H1 (cell line): ENCODE measurements around the gene KMT2E. TPM values are rescaled to one million over a fixed set of nuclear protein-coding genes. Genes with fewer than 3 reads are reported as not detected.

ENCODE experiments used
- CBX8 ChIP-seq: fragments of 300-800, 300-1000 bp; sonication (generic); IDR thresholded peaks from 2 replicates; pipeline ENCODE4 v1.7.1; 2016; ENCODE audit warnings: low read depth, low read length, borderline replicate concordance
- PHF8 ChIP-seq: fragments of 200-600 bp; sonication (generic); conservative IDR thresholded peaks from 2 replicates; pipeline ENCODE4 v1.7.1; 2012; ENCODE audit warnings: low read depth, mild to moderate bottlenecking, inconsistent platforms, low read length, moderate library complexity
- RBBP5 ChIP-seq: IDR thresholded peaks from 2 replicates; pipeline ENCODE4 v1.7.1; 2012; ENCODE audit warnings: low read depth, mild to moderate bottlenecking, inconsistent platforms, low read length, moderate library complexity, borderline replicate concordance
- SIX5 ChIP-seq: IDR thresholded peaks from 2 replicates; pipeline ENCODE4 v1.6.1; 2011; ENCODE audit warnings: mild to moderate bottlenecking, low read depth, low read length
- polyA plus RNA-seq, 7 experiments: library from polyadenylated mRNA; depleted of rRNA in 3 of 7; stranded (reverse) in 5 of 7; unstranded in 2 of 7; fragments of >200 nt in 5 of 7; fragments of 200-250 nt in 2 of 7; gene quantifications; 1 replicate in 5 of 7; 2 replicates in 1 of 7; 4 replicates in 1 of 7; pipeline versions ENCODE4 v1.2.1 to v1.2.3, GENCODE V29; 2011 to 2013; ENCODE audit warnings: missing spikeins in 2 of 7, mixed read lengths in 2 of 7
- total RNA-seq: library from RNA; stranded (reverse); fragmentation: NEBNext Ultra II Directional; extraction: Animal tissue kit (Norgen Biotek cat#: 25700); gene quantifications from 2 replicates; pipeline ENCODE4 v1.2.1, GENCODE V29; 2021
- TF ChIP-seq, protein P1 (sequence below): IDR thresholded peaks from 2 replicates; pipeline ENCODE4 v1.6.1; 2012; ENCODE audit warnings: low read length, inconsistent platforms

KMT2E gene
- total and polyA plus RNA-seq, 2 of the 8 experiments (the other 6 are each of a cell fraction or from before 2014, with no cell fraction given), result 10.9 to 45.0 TPM

GRCh38 chr7:104967088-104967487, 46.9 kb upstream of the KMT2E start (continued):
- TF ChIP-seq, protein P1, sequence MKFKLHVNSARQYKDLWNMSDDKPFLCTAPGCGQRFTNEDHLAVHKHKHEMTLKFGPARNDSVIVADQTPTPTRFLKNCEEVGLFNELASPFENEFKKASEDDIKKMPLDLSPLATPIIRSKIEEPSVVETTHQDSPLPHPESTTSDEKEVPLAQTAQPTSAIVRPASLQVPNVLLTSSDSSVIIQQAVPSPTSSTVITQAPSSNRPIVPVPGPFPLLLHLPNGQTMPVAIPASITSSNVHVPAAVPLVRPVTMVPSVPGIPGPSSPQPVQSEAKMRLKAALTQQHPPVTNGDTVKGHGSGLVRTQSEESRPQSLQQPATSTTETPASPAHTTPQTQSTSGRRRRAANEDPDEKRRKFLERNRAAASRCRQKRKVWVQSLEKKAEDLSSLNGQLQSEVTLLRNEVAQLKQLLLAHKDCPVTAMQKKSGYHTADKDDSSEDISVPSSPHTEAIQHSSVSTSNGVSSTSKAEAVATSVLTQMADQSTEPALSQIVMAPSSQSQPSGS, result no peak
- TF ChIP-seq PHF8, result no peak
- TF ChIP-seq CBX8, result no peak
- no peak for TF ChIP-seq SIX5
- no peak for TF ChIP-seq RBBP5
- TF ChIP-seq, all 59 proteins: peak for 0
